Upper lobe of left lung (tissue), 6 donors: ENCODE measurements around the gene BTBD9. TPM values are rescaled to one million over a fixed set of nuclear protein-coding genes. Genes with fewer than 3 reads are reported as not detected.

ENCODE experiments used
- ATAC-seq, 2 donors: fragments of 200-7000 bp; cut with Tn5 transposase; one replicate each; pipeline ENCODE4 v1.9.1; 2022; ENCODE audit warnings: mild to moderate bottlenecking in 2 of 2, moderate library complexity in 2 of 2; ENCODE audit not compliant: low FRiP score in 2 of 2
- DNase-seq, 2 donors: peaks; one replicate each; pipeline ENCODE4 v3.0.0-alpha.2; 2019 to 2020
- H3K27ac ChIP-seq, 4 donors: fragments of 200-600 bp; sonication (generic); one replicate each; pipeline ENCODE4 v1.5.1; 2016 to 2019
- H3K27me3 ChIP-seq, 4 donors: fragments of 200-600 bp; sonication (generic); one replicate each; pipeline ENCODE4 v1.5.1; 2017 to 2019
- H3K36me3 ChIP-seq, 4 donors: fragments of 200-600 bp; sonication (generic); one replicate each; pipeline ENCODE4 v1.5.1; 2016 to 2019
- H3K4me1 ChIP-seq, 4 donors: fragments of 200-600 bp; sonication (generic); one replicate each; pipeline ENCODE4 v1.5.1; 2018 to 2019
- H3K4me3 ChIP-seq, 4 donors: fragments of 200-600 bp; sonication (generic); one replicate each; pipeline ENCODE4 v1.5.1; 2017 to 2019; ENCODE audit warnings: mild to moderate bottlenecking in 2 of 4, moderate library complexity in 1 of 4
- H3K9me3 ChIP-seq, 4 donors: fragments of 200-600 bp; sonication (generic); one replicate each; pipeline ENCODE4 v1.5.1; 2018 to 2019
- CTCF ChIP-seq, 6 experiments: fragments of 450-650 bp in 4 of 6; fragments of 200-600 bp in 2 of 6; sonication (generic) in 2 of 6; IDR thresholded peaks; one replicate each; pipeline ENCODE4 v1.5.1; 2016 to 2019; ENCODE audit warnings: antibody characterized with exemption in 6 of 6
- EP300 ChIP-seq, 4 donors: sonication (generic); formaldehyde crosslinking; IDR thresholded peaks; one replicate each; pipeline ENCODE4 v1.5.1; 2017; ENCODE audit warnings: antibody characterized with exemption in 4 of 4, control low read depth in 2 of 4
- POLR2A ChIP-seq, 4 donors: fragments of 450-650 bp; IDR thresholded peaks; one replicate each; pipeline ENCODE4 v1.5.1; 2016 to 2017; ENCODE audit warnings: antibody characterized with exemption in 4 of 4, mild to moderate bottlenecking in 2 of 4
- POLR2AphosphoS5 ChIP-seq, 2 donors: sonication (generic); formaldehyde crosslinking; IDR thresholded peaks; one replicate each; pipeline ENCODE4 v1.5.1; 2017; ENCODE audit warnings: antibody characterized with exemption in 2 of 2
- WGBS, 2 donors: methylation state at CpG; one replicate each; pipeline ENCODE4 v1.1.5; 2017 to 2018; 5-methylcytosine and 5-hydroxymethylcytosine counted together
- total RNA-seq, 6 donors: library from RNA; depleted of rRNA in 4 of 6; stranded (reverse); fragments of >200 nt in 4 of 6; gene quantifications; one replicate each; pipeline versions ENCODE4 v1.1.0 to v1.2.1, GENCODE V29; 2016 to 2021
- donor health status: DM: no; HTN: no; CAD: no; lungs with moderate emphysema.
- donor health status: DM: no; HTN: yes; CAD: no; lungs with severe emphysema.

The BTBD9 gene
- total RNA-seq, 6 donors from 2014 or later: 18.2 to 60.8 (median 44.9) TPM

- peak overlapping the region in 2 of 4 donors; percentile 2 to 30 for H3K27ac ChIP-seq
- no peak for TF ChIP-seq POLR2AphosphoS5 (IDR thresholded peaks at IDR 0.05)
- no peak for TF ChIP-seq EP300 (IDR thresholded peaks at IDR 0.05)
- no peak for TF ChIP-seq POLR2A (IDR thresholded peaks at IDR 0.05)
- TF ChIP-seq CTCF (IDR thresholded peaks at IDR 0.05): no peak
- H3K27me3 ChIP-seq: no peaks in the 10 kb centered on the region
- ATAC-seq (peak in 1 of 2 donors; percentile 63), DNase-seq (no peak)
- no peaks in the 10 kb centered on the region for H3K36me3 ChIP-seq
- H3K4me3 ChIP-seq: no peak overlapping the region
- H3K4me1 ChIP-seq: peaks cover 7 to 21% (median 15%) of the 10 kb centered on the region in 4 donors
- no peaks in the 10 kb centered on the region for H3K9me3 ChIP-seq
Measured at GRCh38 chr6:38508894-38509293, 130.8 kb downstream of the BTBD9 start.

- TF ChIP-seq CTCF (IDR thresholded peaks at IDR 0.05): no peak
- H3K9me3 ChIP-seq: no peaks in the 10 kb centered on the region
- WGBS, 2 donors: 82 to 88% methylated on average over 2 of the region's 2 CpGs
- ATAC-seq (no peak), DNase-seq (no peak)
- H3K27me3 ChIP-seq: no peaks in the 10 kb centered on the region
- no peak overlapping the region for H3K4me3 ChIP-seq
- H3K36me3 ChIP-seq: no peaks in the 10 kb centered on the region
- peaks cover 7 to 21% (median 15%) of the 10 kb centered on the region in 4 donors for H3K4me1 ChIP-seq
- H3K27ac ChIP-seq: peak overlapping the region in 1 of 4 donors; percentile 2
Measured at GRCh38 chr6:38508286-38508685, 131.4 kb downstream of the BTBD9 start.

DNA sequence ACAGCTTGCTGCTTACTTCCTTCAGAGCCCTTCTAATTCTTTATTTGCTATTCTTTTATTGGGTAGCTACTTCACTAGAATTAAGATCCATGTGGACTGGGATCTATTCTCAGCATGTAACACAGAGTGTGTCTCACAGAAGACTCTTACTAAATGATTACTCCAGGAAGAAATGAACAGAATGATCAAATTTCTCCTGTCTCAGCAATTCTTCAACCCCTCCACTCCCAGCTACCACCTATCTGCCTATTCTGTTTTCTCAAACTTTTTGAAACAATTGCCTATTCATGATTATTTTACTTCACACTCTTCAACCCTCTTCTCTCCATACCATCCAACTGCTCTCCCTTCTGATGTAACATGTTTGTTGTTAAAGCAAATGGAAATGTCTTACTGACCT lies 132.6 kb downstream of the BTBD9 start:
- ATAC-seq: no peak
- DNase-seq: no peak
- no peaks in the 10 kb centered on the region for H3K9me3 ChIP-seq
- TF ChIP-seq POLR2A (IDR thresholded peaks at IDR 0.05) (no peak), CTCF (IDR thresholded peaks at IDR 0.05) (no peak), EP300 (IDR thresholded peaks at IDR 0.05) (no peak), POLR2AphosphoS5 (IDR thresholded peaks at IDR 0.05) (no peak)
- H3K36me3 ChIP-seq: no peaks in the 10 kb centered on the region
- H3K4me1 ChIP-seq: peaks cover 7 to 21% (median 15%) of the 10 kb centered on the region in 4 donors
- no peak overlapping the region for H3K4me3 ChIP-seq
- H3K27ac ChIP-seq: no peak overlapping the region
- no peaks in the 10 kb centered on the region for H3K27me3 ChIP-seq

DNA sequence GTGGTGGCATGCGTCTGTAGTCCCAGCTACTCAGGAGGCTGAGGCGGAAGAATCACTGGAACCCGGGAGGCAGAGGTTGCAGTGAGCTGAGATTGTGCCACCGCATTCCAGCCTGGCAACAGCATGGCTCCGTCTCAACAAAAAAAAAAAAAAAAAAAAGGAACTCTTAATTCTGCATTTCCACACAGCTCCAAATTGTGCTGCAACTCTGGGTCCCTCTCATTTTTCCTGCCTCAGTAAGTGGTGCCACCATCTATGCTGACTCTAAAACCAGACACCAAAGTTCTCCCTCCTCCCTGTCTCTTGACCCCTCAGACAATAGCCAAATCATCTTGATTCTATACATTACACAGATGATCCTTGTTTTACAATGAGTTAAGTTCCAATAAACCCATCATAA lies 133.9 kb downstream of the BTBD9 start:
- Histone ChIP-seq H3K4me1 (peaks cover 7 to 24% (median 15%) of the 10 kb centered on the region in 4 donors), H3K27me3 (no peaks in the 10 kb centered on the region), H3K4me3 (no peak overlapping the region), H3K36me3 (no peaks in the 10 kb centered on the region), H3K27ac (no peak overlapping the region), H3K9me3 (no peaks in the 10 kb centered on the region)
- ATAC-seq: no peak
- WGBS, 2 donors: 82 to 84% methylated on average over 5 of the region's 5 CpGs
- TF ChIP-seq POLR2AphosphoS5 (IDR thresholded peaks at IDR 0.05): no peak
- no peak for TF ChIP-seq CTCF (IDR thresholded peaks at IDR 0.05)
- no peak for TF ChIP-seq POLR2A (IDR thresholded peaks at IDR 0.05)
- TF ChIP-seq EP300 (IDR thresholded peaks at IDR 0.05): no peak
- DNase-seq: no peak

DNA sequence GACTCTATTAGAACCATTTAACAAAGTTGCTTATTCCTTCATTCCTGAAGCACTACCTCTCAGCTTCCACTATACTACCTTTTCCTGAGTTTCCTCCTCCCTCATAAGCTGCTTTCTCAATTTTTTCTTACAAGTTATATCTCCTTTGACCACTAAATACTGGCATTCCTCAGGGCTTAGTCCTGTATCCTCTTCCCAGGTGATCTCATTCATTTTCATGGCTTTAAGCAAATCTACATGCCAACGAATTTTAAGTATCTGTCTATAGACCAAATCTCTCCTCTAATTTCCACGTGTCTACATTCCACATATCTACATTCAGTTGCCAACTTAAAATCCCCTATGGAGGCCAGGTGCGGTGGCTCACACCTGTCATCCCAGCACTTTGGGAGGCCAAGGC lies 134.7 kb downstream of the BTBD9 start:
- Histone ChIP-seq H3K9me3 (no peaks in the 10 kb centered on the region), H3K4me3 (no peak overlapping the region), H3K27ac (no peak overlapping the region), H3K27me3 (no peaks in the 10 kb centered on the region), H3K4me1 (peaks cover 2 to 24% (median 15%) of the 10 kb centered on the region in 4 donors), H3K36me3 (no peaks in the 10 kb centered on the region)
- ATAC-seq (no peak), DNase-seq (no peak)
- TF ChIP-seq POLR2A (IDR thresholded peaks at IDR 0.05): no peak
- no peak for TF ChIP-seq POLR2AphosphoS5 (IDR thresholded peaks at IDR 0.05)
- no peak for TF ChIP-seq CTCF (IDR thresholded peaks at IDR 0.05)
- TF ChIP-seq EP300 (IDR thresholded peaks at IDR 0.05): no peak
- 90 to 92% methylated on average over 3 of the region's 3 CpGs for WGBS, 2 donors
